Left ventricle myocardium inferior (tissue), 1 donor: ENCODE results near the gene SETD3. TPM values are rescaled to one million over a fixed set of nuclear protein-coding genes. Genes with fewer than 3 reads are reported as not detected.

Source experiments
- DNase-seq: peaks from one replicate; pipeline ENCODE4 v3.0.0-alpha.2; 2020
- H3K27ac ChIP-seq: fragments of 200-600 bp; replicated peaks from 2 replicates; pipeline ENCODE4 v1.8.0; 2021
- H3K27me3 ChIP-seq: fragments of 200-600 bp; 2 replicates; pipeline ENCODE4 v1.8.0; 2021; ENCODE audit warnings: low read depth
- H3K36me3 ChIP-seq: fragments of 200-600 bp; 2 replicates; pipeline ENCODE4 v1.8.0; 2021
- H3K4me1 ChIP-seq: fragments of 200-600 bp; 2 replicates; pipeline ENCODE4 v1.8.0; 2021
- H3K4me3 ChIP-seq: fragments of 200-600 bp; 2 replicates; pipeline ENCODE4 v1.8.0; 2021; ENCODE audit warnings: mild to moderate bottlenecking, moderate library complexity
- H3K9me3 ChIP-seq: fragments of 200-600 bp; replicated peaks from 2 replicates; pipeline ENCODE4 v1.8.0; 2021
- intact Hi-C: fragments of 100-400 bp; cut with micrococcal nuclease; formaldehyde crosslinking; loops from one replicate; pipeline ENCODE4 v1.11.0; 2022
- total RNA-seq: library from RNA; stranded (reverse); fragmentation: NEBNext Ultra II Directional; extraction: Animal tissue kit (Norgen Biotek cat#: 25700); gene quantifications from one replicate; pipeline ENCODE4 v1.2.1, GENCODE V29; 2021
- TF ChIP-seq, protein P1 (sequence below): fragments of 200-600 bp; IDR thresholded peaks from 2 replicates; pipeline ENCODE4 v1.8.0; 2021; ENCODE audit warnings: antibody characterized with exemption, mild to moderate bottlenecking, borderline replicate concordance
- donor health status: DM: no; HTN: yes; CAD: no; lungs with severe emphysema.

The SETD3 gene
- total RNA-seq, 1 donor from 2014 or later, result 101 TPM

- Histone ChIP-seq H3K4me3 (no peak overlapping the region), H3K27ac (no peak overlapping the region), H3K4me1 (peaks cover 63% of the 10 kb centered on the region), H3K36me3 (no peaks in the 10 kb centered on the region), H3K9me3 (no peaks in the 10 kb centered on the region), H3K27me3 (no peaks in the 10 kb centered on the region)
- DNase-seq, result no peak
- TF ChIP-seq, protein P1, sequence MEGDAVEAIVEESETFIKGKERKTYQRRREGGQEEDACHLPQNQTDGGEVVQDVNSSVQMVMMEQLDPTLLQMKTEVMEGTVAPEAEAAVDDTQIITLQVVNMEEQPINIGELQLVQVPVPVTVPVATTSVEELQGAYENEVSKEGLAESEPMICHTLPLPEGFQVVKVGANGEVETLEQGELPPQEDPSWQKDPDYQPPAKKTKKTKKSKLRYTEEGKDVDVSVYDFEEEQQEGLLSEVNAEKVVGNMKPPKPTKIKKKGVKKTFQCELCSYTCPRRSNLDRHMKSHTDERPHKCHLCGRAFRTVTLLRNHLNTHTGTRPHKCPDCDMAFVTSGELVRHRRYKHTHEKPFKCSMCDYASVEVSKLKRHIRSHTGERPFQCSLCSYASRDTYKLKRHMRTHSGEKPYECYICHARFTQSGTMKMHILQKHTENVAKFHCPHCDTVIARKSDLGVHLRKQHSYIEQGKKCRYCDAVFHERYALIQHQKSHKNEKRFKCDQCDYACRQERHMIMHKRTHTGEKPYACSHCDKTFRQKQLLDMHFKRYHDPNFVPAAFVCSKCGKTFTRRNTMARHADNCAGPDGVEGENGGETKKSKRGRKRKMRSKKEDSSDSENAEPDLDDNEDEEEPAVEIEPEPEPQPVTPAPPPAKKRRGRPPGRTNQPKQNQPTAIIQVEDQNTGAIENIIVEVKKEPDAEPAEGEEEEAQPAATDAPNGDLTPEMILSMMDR, result no peak
- intact Hi-C loops, result no loop called here
These were observed 7.2 kb downstream of the SETD3 start for GRCh38 chr14:99473458-99473857.

DNA sequence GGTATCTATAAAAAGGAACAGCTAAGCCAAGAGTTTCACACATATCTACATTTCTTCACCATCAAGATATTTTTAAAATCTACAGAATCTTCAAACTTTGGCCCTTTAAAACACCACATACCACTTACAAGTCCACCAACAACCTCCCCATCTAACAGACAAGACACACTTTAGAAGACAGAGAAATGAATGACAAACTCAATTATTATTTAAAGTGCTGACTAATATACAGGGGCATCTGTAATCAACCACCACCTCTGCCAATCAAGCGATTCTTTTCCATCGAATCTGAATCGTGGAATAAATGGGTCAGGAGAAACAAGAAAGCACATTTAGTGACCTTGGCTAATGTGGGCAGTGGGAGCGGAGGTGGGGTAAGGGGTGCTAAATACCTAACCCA, 7.7 kb downstream of the SETD3 start:
- no peaks in the 10 kb centered on the region for H3K36me3 ChIP-seq
- H3K9me3 ChIP-seq, result no peaks in the 10 kb centered on the region
- no peak for DNase-seq
- H3K4me1 ChIP-seq, result peaks cover 63% of the 10 kb centered on the region
- TF ChIP-seq, protein P1, result no peak
- intact Hi-C loops, result no loop called here
- H3K27ac ChIP-seq, result no peak overlapping the region
- no peak overlapping the region for H3K4me3 ChIP-seq
- H3K27me3 ChIP-seq, result no peaks in the 10 kb centered on the region

GRCh38 chr14:99471731-99472130, 8.9 kb downstream of the SETD3 start:
- H3K36me3 ChIP-seq, result no peaks in the 10 kb centered on the region
- H3K9me3 ChIP-seq, result no peaks in the 10 kb centered on the region
- no peak for DNase-seq
- no peaks in the 10 kb centered on the region for H3K27me3 ChIP-seq
- TF ChIP-seq, protein P1, result no peak
- H3K4me3 ChIP-seq, result no peak overlapping the region
- intact Hi-C loops, result no loop called here
- H3K4me1 ChIP-seq, result peaks cover 72% of the 10 kb centered on the region
- no peak overlapping the region for H3K27ac ChIP-seq

DNA sequence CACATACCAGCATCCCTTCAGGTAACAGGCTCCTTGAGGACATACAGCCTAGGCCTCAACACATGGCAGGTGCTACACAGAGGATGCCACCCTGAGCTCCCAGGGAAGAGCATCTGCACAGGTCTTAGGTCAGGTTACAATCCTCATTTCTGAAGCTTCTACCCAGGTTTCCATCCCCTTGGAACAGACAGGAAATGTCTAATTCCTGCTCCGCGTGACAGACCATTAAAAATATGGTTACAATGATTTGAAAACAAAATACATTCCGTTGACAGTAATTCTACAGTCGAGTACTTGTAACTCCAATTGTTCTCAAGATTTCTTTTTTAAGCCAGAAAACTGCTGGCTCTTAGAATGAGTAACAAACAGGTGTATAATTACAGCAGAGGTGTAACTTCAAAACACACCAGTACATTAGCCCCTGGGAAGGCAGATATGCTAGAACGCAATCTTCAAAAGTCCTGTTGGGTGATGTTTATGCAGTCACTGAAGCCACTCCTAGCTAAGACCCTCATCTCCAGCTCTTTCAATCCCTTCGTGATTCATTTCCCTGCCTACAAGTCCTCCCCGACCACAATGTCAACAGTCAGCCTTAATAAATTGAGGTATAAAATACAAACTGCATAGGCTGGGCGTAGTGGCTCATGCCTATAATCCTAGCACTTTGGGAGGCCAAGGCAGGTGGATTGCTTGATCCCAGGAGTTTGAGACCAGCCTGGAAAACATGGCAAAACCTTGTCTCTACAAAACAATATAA, 11.6 kb downstream of the SETD3 start:
- DNase-seq, result no peak
- no peak overlapping the region for H3K4me3 ChIP-seq
- H3K36me3 ChIP-seq, result peaks cover 15% of the 10 kb centered on the region
- H3K27ac ChIP-seq, result no peak overlapping the region
- H3K9me3 ChIP-seq, result no peaks in the 10 kb centered on the region
- no peaks in the 10 kb centered on the region for H3K27me3 ChIP-seq
- H3K4me1 ChIP-seq, result peaks cover 60% of the 10 kb centered on the region
- TF ChIP-seq, protein P1, result no peak
- intact Hi-C loops, result no loop called here

- intact Hi-C loops, result no loop called here
- Histone ChIP-seq H3K4me1 (peaks cover 58% of the 10 kb centered on the region), H3K36me3 (peaks cover 23% of the 10 kb centered on the region), H3K9me3 (no peaks in the 10 kb centered on the region), H3K27ac (no peak overlapping the region), H3K4me3 (no peak overlapping the region), H3K27me3 (no peaks in the 10 kb centered on the region)
- TF ChIP-seq, protein P1, result no peak
- no peak for DNase-seq
These were observed 12.6 kb downstream of the SETD3 start for GRCh38 chr14:99468081-99468480.
